ENCODE data around the gene PIBF1.

The PIBF1 gene

GRCh38 chr13:73063166-73063565, 281.2 kb downstream of the PIBF1 start:
- DNase-seq: no peak

GRCh38 chr13:73065036-73065435, 283.1 kb downstream of the PIBF1 start:
- DNase-seq: no peak

- DNase-seq: no peak
These were observed 283.9 kb downstream of the PIBF1 start for GRCh38 chr13:73065665-73066340.

All from islet precursor cell (in vitro differentiated cells).